HG03378 (cell line): ENCODE data around the gene TMEM69.
"Not testable (repeated sequence)": the region's sequence is repeated elsewhere in the genome, so short reads cannot be mapped to it uniquely, and the experiment has no call there.

Source experiments
- ATAC-seq: cut with Tn5 transposase; IDR thresholded peaks from one replicate; pipeline ENCODE4 v1.9.1; 2021; ENCODE audit warnings: mild to moderate bottlenecking, moderate library complexity; ENCODE audit not compliant: unreplicated experiment

The TMEM69 gene, protein sequence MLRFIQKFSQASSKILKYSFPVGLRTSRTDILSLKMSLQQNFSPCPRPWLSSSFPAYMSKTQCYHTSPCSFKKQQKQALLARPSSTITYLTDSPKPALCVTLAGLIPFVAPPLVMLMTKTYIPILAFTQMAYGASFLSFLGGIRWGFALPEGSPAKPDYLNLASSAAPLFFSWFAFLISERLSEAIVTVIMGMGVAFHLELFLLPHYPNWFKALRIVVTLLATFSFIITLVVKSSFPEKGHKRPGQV

GRCh38 chr1:45687754-45688740 lies at the start of gene TMEM69:
TSS of gene TMEM69 (plus strand) at chr1:45688181. CDS start at chr1:45691069, 2,888 bp downstream.
- ATAC-seq: no peak

DNA sequence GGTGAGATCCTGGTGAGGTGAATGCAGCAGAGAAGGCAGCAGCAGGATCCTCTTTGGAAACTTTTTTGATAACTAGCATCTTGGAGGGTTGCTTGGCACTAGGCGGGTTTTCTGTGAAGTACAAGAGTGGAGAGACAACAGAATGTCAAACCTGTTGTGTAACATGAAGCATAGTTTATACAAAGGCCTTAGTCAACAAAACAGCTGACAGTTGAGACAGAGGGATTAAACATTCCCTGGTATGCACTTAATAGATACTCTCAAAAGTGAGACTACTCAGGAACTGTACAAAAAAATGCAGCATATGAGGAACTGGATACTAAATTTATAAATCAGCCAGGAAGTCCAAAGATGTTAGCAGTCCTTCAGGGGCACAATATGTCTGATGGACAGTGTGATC lies 47.7 kb upstream of the TMEM69 start:
- no peak for ATAC-seq

- no peak for ATAC-seq
Observed at GRCh38 chr1:45643321-45643720, 44.7 kb upstream of the TMEM69 start.

- ATAC-seq: no peak
Observed at GRCh38 chr1:45643978-45644377, 44.0 kb upstream of the TMEM69 start.

DNA sequence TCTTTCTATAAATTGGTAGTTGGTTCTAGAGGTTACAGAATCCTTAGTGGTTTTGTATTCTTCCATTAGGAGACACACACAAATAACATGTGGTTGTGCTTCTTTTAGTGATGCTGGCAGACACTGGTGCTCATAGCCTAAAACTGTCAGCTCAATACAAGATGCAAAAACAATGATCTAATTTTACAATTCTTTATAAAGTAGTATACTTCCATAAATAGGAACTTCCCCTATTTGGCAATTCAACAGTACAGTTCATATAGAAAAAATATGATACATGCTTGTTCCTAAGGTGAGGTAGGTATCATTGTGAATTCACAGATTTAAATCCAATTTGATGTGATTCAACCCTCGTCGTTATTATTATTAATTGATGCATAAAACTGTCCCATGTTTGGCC lies 43.3 kb upstream of the TMEM69 start:
- no peak for ATAC-seq

- ATAC-seq: no peak
Observed at GRCh38 chr1:45647248-45648021, 40.5 kb upstream of the TMEM69 start.

DNA sequence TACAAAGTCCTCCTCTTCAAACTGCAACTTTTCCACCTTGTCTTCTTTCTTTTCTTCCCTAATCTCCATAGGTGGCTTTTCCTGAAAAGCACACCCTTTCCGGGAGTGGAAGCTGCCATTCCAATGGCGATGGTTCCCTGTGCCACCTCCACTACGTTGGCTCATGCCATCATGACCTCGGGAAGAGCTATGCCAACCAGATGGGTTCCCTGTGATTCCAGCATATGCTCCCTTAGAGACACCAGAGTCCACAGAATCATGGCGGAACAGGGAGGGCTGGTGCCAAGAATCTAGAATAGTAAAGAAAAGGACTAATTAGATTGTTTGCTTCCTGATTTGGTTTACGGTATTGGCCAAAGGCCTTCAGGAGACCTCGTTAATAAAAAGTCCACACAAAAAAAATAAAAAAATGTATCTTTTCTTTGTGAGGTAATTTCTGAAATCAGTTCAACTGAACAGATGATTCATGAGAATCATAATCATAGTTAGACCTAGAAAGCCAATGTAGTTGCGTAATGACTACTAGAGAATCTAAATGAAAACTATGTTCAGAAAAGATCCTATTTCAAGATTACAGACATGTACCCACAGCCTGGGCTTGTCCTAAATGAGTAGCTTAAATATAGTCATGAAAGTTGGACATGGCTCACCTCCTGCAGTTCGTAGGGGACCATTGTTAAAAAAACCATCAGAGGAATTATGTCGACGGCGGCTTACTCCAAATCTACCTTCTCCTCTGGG lies 33.3 kb upstream of the TMEM69 start:
- ATAC-seq: no peak

DNA sequence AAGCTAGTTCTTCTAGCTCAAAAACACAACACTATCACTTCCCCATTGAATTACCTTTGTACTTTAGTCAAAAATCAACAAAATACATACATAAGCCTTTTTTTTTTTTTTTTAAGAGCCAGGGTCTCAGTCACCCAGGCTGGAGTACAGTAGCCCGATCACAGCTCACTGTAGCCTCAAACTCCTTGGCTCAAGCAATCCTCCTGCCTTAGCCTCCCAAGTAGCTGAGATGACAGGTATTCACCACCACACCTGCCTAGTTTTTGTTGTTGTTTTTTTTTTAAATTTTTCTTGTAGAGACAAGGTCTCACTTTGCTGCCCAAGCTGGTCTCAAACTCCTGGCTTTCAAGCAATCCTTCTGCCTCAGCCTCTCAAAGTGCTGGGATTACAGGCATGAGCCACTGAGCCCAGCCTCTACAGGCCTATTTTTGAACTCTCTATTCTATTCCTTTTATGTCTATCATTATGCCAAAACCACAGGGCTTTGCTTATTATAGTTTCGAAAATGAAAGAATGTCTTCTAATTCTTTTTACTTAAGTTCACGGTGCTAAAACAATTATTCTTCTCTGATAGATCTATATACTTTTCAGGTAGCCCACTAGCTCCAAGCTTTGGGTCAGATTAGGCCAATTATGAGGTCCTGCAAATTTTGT lies 31.3 kb upstream of the TMEM69 start:
- ATAC-seq: no peak

DNA sequence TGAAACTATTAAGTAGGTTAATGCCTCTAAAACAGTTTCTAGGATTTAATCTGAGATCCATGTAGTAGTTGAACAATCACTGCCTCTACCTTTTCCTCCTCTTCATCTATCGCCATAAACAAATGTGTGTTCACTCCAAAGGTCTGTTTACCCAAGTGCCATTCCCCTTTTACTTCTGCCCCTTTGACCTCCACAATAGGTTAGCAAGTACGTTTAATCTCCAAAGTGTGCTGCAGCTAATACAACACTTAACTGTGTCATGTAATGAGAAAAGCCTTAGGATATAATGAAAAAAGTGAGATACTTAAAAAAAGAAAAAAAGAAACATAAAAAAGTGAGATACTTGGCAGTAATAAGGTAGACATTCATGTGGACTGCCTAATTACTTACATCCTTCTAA lies 29.8 kb upstream of the TMEM69 start:
- ATAC-seq: no peak

- no peak for ATAC-seq
Observed at GRCh38 chr1:45659222-45659621, 28.8 kb upstream of the TMEM69 start.

DNA sequence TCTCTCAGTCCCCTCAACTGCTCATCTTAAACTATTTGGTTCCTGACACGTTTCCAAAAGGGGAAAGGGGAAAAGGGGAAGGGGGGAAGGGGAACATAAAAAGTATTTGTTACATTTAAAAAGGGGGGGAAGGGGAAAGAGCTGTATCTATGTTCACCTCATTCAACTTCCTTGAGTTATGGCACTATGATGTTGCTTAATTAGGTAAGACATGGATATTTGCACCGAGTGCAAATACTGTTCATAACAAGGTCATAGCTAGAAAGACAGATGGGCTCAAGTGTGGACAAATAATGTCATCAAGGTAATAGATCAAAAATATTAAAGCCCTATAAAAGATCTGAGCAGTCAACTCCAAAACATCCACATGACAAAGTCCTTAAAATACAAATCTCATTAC lies 27.6 kb upstream of the TMEM69 start:
- ATAC-seq: no peak

- no peak for ATAC-seq
Observed at GRCh38 chr1:45666836-45667235, 21.1 kb upstream of the TMEM69 start.

DNA sequence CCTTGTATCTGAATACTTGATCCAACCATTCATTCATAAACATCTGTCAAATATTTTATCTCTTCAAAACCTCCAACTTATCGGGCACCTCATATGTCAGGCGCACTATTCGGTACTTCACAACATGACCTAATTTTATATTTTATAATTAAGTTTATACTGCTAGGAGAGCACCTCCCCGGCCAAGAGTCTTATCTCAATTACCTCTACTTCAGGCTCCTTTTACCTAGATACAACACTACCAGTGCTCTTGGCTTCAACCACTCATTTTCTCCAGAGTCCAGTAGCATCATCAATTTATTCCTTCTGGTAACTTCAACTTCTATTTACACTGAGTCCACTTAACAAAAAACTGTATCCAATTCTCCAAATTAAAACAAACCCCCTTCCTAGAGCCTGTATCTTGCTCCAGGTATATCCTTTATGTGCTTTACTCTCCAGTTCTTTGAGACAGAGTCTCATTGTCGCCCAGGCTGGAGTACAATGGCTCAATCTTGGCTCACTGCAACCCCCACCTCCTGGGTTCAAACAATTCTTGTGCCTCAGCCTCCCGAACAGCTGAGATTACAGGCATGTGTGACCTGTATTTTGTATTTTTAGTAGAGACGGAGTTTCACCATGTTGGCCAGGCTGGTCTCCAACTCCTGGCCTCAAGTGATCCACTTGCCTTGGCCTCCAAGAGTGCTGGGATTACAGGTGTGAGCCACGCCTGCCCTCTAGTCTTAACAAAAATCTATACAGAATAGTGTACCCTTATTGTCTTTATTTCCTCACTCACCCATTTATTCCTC lies 20.5 kb upstream of the TMEM69 start:
- no peak for ATAC-seq

DNA sequence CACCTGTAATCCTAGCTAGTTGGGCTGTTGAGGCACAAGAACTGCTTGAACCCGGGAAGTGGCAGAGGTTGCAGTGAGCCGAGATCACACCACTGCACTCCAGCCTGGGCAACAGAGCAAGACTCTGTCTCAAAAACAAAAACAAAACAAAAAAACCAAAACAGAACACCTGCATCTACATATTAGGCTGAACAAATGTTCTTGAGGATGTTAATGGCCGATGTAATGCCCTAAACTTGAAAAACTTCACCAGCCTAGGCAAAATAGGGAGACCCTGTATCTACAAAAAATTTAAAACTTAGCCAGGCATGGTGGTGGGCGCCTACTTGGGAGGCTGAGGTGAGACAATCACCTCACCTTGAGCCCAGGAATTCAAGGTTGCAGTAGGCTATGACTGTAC lies 19.5 kb upstream of the TMEM69 start:
- no peak for ATAC-seq

- ATAC-seq: no peak
Observed at GRCh38 chr1:45669379-45669778, 18.6 kb upstream of the TMEM69 start.

GRCh38 chr1:45669859-45670655 lies 17.9 kb upstream of the TMEM69 start:
- ATAC-seq: no peak

DNA sequence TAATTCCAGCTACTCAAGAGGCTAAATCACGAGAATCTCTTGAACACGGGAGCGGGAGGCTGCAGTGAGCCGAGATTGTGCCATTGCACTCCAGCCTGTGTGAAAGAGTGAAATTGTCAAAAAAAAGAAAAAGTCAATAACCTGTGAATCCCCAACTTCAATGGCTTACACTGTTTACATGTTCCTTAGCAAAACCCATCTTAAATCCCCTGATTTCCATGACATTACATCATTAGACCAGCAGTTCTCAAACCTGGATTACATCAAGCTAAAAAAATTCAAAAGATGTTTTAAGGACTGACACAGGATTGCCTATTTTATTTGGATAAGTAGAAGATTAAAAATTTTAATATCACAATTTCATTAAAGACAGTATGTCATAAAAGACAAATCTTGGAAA lies 14.0 kb upstream of the TMEM69 start:
- no peak for ATAC-seq

GRCh38 chr1:45674478-45674877 lies 13.5 kb upstream of the TMEM69 start:
- no peak for ATAC-seq

GRCh38 chr1:45676553-45676952 lies 11.4 kb upstream of the TMEM69 start:
- ATAC-seq: not testable (repeated sequence)
